ENCODE data around the gene SHROOM3.

- TF ChIP-seq, protein P1, sequence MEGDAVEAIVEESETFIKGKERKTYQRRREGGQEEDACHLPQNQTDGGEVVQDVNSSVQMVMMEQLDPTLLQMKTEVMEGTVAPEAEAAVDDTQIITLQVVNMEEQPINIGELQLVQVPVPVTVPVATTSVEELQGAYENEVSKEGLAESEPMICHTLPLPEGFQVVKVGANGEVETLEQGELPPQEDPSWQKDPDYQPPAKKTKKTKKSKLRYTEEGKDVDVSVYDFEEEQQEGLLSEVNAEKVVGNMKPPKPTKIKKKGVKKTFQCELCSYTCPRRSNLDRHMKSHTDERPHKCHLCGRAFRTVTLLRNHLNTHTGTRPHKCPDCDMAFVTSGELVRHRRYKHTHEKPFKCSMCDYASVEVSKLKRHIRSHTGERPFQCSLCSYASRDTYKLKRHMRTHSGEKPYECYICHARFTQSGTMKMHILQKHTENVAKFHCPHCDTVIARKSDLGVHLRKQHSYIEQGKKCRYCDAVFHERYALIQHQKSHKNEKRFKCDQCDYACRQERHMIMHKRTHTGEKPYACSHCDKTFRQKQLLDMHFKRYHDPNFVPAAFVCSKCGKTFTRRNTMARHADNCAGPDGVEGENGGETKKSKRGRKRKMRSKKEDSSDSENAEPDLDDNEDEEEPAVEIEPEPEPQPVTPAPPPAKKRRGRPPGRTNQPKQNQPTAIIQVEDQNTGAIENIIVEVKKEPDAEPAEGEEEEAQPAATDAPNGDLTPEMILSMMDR (IDR thresholded peaks at IDR 0.05), result no peak
- TF ChIP-seq POLR2A (IDR thresholded peaks at IDR 0.05), result no peak
These were observed 223.4 kb downstream of the SHROOM3 start for GRCh38 chr4:76658231-76659102.
